NCI-H82 treated with DMSO at 0.1 percent for 48 hours (cell line): Measurements from ENCODE around the gene TPSG1.

ENCODE experiments used
- DNase-seq: peaks from one replicate; lab custom pipeline; 2025; ENCODE audit not compliant: unreplicated experiment; lab: John Stamatoyannopoulos, UW

Gene TPSG1

DNA sequence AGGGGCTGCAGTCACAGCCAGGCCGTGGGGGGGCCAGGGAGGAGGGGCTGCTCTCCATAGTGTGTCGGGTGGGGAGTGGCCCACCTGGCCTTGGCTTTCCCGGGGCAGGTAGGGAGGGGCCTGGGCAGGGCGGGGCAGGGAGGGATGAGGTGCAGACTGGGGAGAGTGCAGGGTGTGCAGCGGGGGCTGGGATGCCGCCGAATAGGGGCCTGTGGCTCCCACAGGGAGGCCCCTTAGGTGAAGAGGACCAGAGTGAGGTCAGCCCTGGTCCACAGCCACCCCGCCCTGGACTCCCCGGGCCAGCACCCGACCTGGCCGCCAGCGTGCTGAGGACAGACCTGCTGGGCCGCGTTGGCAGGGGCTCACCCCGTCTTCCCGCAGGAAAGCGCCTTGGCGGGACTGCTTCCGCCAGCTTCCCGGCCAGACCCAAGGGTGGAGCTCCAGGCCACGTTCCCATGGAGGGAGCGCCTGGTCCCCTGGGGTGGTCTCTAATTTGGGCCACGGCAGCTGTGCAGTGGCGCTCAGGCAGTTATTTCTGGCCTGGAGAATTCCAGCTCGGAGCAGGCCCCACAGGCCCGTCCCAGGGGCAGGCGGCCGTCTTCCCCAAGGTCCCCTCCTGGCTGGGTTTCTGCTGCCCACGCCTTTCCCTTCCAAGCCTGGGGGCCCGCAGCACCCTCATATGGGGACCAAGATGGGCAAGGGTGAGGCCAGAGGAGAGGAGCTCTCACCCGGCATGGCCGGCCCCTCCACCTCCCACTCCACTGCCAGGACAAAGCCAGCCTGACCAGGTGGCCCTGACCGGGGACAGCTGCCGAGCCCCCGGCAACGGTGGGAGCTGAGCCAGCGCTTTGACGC, 44.3 kb downstream of the TPSG1 start:
- no peak for DNase-seq

DNA sequence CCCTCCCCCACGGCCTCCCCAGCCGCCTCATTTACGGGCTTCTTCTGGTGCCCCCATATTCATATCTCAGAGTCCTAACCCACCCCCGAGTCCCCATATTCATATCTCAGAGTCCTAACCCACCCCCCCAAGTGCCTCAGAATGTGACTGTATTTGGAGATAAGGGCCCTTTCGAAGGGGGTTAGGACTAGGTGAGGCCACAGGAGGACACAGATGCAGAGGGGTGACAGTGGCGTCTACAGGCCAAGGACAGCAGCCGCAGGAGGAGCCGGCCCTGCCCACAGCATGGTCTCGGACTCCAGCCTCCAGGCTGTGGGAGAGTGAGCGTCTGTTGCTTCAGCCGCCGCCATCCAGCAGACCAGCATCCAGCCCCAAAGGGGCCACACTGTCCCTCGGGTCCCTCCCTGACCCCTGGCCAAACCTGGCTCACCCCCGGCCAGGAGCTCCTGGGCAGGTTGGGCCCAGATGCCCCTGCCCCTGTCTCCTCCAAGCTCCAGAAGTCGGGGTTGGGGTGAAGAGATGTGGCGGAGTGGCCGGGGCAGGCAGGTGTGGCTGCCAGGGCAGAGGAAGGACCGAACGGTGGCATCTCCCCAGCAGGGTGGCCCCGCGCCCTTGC, 46.7 kb downstream of the TPSG1 start:
- no peak for DNase-seq

DNA sequence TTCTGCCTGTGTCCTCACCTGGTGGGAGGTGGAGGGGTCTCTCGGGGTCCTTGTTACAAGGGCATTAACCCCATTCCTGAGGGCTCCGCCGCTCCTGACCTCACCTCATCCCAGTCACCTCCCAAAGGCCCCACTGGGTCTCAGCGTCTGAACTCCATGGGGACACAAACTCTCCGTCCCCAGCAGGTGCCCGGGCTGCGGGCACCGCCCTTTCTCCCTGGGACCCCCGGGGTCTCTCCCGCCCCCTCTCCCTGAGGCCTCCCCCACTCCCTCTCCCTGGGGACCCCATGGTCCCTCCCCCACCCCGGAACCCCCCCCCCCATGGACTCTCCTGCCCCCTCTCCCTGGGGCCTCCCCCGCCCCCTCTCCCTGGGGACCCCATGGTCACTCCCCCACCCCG, 47.3 kb downstream of the TPSG1 start:
- DNase-seq = no peak

DNA sequence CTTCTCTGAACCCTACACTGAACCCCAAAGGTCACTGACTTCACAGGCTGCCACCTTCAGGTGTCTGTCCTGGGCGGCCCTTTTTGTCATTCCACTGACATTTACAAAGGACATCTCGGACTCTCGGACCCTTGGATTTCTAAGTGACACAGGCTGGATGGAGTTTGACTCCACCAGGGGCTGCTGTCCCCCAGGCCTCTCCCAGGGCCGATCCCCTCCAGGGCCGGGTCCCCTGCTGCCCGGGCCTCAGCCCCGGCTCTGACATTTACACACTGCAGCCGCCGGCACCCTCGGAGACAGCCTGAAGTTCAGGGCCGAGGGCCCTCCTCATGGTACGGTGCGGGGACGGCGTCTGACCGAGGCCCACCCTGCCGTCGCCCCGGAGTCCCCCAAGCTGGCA, 48.0 kb downstream of the TPSG1 start:
- no peak for DNase-seq

DNA sequence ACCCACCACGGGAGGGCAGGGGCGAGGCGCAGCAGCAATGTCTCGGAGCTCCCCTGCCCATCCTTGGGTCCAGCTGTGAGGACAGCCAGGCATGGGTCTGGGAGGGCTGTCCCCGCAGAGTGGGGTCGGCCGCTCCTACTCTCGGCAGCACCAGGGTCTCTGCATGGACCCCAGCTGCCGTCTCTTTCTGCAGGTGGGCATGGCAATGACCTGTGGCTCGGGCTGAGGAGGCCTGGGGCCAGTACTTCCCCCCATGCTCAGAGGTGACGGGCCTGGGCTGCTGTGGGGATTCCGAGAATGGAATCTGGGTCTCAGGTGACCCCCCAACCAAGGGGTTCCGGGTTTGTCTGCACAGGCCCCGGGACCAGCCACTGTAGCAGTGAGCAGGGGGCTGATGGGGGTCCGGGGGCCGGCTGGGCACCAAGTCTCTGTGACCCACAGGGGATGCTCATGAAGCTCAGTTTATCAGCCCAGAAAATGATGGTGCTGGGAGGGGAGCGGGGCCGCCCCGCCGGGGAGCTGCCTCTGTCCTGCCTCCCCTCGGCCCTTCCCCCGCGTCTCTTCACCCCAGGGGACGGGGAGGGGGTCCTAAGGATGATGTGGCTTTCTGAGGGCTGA, 48.7 kb downstream of the TPSG1 start:
- no peak for DNase-seq

DNA sequence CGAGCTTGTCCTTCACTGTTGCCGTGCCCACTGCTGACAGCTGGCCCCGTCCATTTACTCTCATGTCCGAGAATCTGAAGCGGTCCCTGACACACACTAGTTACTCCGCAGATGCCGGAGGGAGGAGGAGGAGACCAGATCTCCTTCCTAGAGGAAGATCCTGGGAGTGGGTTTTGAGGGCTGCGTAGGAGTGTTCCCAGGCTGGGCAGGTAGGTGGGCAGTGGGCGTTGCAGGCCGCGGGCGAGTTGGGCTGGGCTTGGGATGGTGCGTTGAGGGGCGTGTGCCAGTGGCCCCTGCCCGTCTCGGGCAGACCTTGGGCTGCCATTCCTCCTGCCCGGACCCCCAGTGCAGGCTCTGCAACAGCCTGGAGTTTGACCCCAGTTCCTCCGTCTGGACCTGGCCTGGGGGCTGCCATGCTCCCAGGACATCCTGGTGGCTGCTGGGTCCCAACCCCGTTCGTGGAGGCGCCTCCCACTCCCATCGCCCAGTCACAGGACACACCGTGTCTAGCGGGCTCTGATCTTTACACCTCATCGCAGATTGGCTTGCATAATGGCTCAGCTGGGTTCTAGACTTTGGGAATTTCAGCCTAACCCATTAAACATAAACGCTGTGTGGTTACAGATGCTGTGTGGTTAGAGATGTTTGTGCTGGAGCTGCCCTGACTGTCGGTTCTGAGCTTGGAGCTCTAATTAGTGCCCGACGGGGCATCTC, 49.3 kb downstream of the TPSG1 start:
- no peak for DNase-seq

DNA sequence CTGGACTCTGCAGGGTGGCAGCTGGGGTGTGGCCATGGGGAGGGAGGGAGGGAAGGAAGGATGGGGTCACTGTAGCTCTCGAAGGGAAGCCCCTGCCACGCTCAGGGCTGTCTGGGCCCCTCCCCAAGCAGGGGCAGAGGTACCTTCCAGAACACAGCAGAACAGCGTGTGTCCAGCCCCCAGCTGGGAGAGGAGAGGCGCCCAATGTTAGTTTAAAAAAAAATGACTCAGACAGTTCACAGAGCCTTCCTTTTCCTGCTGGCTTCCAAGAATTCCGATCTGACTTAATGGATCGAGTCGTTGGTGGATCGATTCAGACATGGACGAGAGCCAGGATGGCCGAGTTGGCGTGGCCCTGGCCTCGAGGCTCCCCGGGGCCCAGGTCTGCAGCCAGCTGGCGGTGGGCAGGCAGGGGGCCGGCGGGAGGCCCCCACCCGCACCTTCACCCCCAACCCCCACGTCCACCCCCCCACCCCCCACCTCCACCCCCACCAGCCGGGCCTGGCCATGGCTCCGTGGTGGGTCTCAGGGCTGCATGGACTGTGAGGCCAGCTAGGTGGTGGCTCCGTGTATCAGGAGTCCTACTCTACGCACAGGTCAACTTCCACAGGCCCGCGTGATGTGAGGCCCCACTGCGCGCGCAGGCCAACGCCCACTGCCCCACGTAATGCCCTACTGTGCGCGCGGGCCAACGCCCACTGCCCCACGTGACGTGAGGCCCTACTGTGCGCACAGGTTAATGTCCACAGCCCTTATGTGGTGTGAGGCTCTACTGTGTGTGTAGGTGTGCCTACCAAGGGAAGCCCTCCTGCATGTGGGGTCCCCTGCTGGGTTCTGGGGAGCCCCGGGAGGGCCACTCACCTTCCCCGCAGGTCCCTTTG, 50.4 kb downstream of the TPSG1 start:
- no peak for DNase-seq

DNA sequence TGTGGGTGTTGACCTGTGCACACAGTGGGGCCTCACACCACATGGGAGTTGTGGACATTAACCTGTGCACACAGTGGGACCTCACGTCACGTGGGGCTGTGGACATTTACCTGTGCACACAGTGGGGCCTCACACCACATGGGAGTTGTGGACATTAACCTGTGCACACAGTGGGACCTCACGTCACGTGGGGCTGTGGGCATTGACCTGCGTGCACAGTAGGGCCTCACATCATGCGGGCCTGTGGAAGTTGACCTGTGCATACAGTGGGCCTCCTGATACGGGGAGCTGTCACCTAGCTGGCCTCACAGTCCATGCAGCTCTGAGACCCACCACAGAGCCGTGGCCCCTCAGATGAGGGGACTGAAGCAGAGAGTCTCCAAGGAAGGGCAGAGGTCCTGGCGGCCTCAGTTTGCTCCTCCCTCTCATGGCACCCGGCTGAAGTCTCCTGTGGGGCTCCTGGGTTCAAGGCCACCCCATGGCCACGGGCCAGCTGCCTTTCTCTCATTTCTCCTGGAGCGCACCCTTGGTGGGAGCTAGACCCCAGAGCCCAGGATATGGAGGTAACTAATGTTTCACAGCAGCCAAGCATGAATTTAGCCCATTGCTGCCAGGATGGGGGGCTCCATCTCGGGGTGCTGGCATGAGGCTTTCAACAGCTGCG, 51.1 kb downstream of the TPSG1 start:
- no peak for DNase-seq

DNA sequence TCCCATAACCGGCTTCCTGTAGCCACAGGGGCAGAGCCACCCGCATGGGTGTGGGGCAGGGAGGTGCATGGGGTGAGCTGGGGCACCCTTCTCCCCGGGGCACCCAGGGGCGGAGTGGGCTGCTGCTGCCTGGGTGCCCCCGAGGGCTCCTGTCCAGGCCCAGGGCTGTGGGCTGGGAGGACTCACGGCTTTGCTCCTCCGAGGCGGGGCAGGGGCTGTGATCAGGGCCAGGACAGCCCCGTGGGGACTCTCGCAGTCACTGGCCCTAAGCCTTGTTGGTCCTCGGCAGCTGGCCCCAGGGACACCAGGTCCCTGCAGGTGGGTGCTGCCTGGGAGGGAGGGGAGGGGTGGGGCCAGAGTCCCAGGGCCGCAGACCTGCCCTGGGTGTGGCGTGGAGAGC, 52.4 kb downstream of the TPSG1 start:
- no peak for DNase-seq

DNA sequence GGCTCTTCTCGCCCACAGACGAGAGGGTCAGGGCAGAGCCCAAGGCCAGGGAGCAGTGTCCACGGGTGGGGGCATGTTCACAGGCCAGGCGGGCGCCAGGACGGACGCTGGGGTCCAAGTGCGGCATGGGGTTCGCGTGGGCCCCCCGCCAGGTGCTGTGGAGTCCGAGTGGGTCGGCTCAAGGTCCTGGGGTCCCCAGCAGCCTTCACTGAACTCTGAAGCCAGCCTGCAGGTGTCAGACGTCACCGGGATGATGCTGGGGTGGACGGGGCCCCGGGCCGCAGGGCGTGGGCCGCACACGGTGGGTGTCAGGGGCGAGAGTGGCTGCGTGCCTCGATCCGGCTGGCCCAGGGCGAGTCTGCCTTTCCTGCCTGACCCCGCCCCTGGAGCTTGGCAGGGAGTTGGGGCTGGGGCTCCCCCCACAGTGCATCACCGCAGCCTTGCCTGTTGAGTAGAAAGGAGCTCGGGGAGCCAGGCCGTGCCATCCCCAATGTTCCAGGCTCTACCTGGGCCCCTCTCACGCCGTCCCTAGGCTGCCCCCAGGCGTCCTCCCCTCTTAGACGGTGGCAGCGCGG, 53.1 kb downstream of the TPSG1 start:
- DNase-seq = no peak
